ENCODE data around the gene NTRK1.

DNA sequence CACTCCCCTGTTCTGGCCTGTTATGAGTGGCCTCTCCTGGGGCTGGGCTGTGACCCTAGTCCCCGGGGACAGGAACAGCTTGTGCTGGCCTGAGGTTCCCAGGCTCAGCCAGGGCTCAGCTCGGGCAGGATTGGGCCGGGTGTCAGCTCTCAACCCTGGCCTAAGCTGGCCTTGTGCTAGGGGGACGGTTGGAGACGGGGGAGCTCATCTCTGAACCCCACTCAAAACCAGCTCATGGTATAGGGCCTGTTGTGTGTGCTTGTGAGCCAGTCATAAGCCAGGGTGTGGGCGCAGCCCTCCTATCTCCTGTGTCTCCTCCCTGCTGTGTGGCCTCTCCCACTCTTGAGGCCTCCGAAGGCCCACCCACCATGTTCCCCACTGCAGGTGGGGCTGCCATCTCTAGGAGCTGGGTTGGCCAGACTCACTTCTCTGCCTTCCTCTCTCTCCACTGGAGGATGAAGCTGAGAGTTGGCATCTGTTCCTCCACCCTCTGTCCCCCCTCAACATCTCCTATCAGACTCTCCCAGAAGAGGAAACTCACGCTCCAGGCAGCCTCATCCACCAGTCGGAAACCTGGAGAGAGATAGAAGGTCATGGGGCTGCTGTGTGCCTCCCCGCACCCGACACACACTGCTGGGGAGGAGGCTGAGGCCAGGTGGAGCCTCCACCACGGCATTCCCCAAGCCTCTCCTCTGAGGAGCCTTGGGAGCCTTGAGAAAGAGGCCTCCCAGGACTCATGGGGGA, 34.2 kb downstream of the NTRK1 start:
- no peak for TF ChIP-seq L3MBTL2 (conservative IDR thresholded peaks at IDR 0.05)
- TF ChIP-seq CTBP1 (IDR thresholded peaks at IDR 0.05; ENCODE audit: borderline replicate concordance) = no peak
- TF ChIP-seq SP1 (IDR thresholded peaks at IDR 0.05) = no peak
- no peak for TF ChIP-seq BHLHE40 (IDR thresholded peaks at IDR 0.05; ENCODE audit: borderline replicate concordance)
- no peak for TF ChIP-seq SUZ12 (IDR thresholded peaks at IDR 0.05)
- no peak for TF ChIP-seq ZNF384 (IDR thresholded peaks at IDR 0.05)
